Activated naive CD4-positive, alpha-beta T cell treated with anti-CD3 and anti-CD28 coated beads, Interleukin-2, amount 50 U/mL, for 24 hours (primary cell): Measurements from ENCODE around the gene DOCK7.
"Not testable (repeated sequence)": the region's sequence is repeated elsewhere in the genome, so short reads cannot be mapped to it uniquely, and the experiment has no call there.

Source experiments
- H3K27ac Mint-ChIP-seq: one replicate; pipeline ENCODE4 v1.8.0; 2021; ENCODE audit warnings: mild to moderate bottlenecking, mixed read lengths
- H3K27me3 Mint-ChIP-seq: one replicate; pipeline ENCODE4 v1.8.0; 2021; ENCODE audit warnings: mixed read lengths
- H3K36me3 Mint-ChIP-seq: one replicate; pipeline ENCODE4 v1.8.0; 2021; ENCODE audit warnings: mixed read lengths
- H3K4me1 Mint-ChIP-seq: one replicate; pipeline ENCODE4 v1.8.0; 2021; ENCODE audit warnings: mixed read lengths
- H3K4me3 Mint-ChIP-seq: one replicate; pipeline ENCODE4 v1.8.0; 2021; ENCODE audit warnings: mild to moderate bottlenecking, mixed read lengths
- H3K9me3 Mint-ChIP-seq: one replicate; pipeline ENCODE4 v1.8.0; 2021; ENCODE audit warnings: mixed read lengths

Gene DOCK7

GRCh38 chr1:62707744-62708120 lies 19.5 kb upstream of the DOCK7 start:
- Mint-ChIP-seq H3K27me3 (no peaks in the 10 kb centered on the region), H3K36me3 (no peaks in the 10 kb centered on the region), H3K4me3 (no peak overlapping the region), H3K4me1 (no peaks in the 10 kb centered on the region), H3K9me3 (no peaks in the 10 kb centered on the region), H3K27ac (no peak overlapping the region)

GRCh38 chr1:62706985-62707743 lies 19.0 kb upstream of the DOCK7 start:
- no peaks in the 10 kb centered on the region for H3K9me3 Mint-ChIP-seq
- no peaks in the 10 kb centered on the region for H3K4me1 Mint-ChIP-seq
- H3K27me3 Mint-ChIP-seq: no peaks in the 10 kb centered on the region
- H3K4me3 Mint-ChIP-seq: no peak overlapping the region
- no peak overlapping the region for H3K27ac Mint-ChIP-seq
- no peaks in the 10 kb centered on the region for H3K36me3 Mint-ChIP-seq

- H3K36me3 Mint-ChIP-seq, H3K27me3 Mint-ChIP-seq, H3K9me3 Mint-ChIP-seq, H3K27ac Mint-ChIP-seq, H3K4me3 Mint-ChIP-seq, H3K4me1 Mint-ChIP-seq: not testable (repeated sequence)
Measured at GRCh38 chr1:62698161-62698560, 10.0 kb upstream of the DOCK7 start.

GRCh38 chr1:62694479-62694878 lies 6.3 kb upstream of the DOCK7 start:
- not testable (repeated sequence) for H3K27ac Mint-ChIP-seq, H3K27me3 Mint-ChIP-seq, H3K36me3 Mint-ChIP-seq, H3K4me3 Mint-ChIP-seq, H3K9me3 Mint-ChIP-seq
- peaks cover 11% of the 10 kb centered on the region for H3K4me1 Mint-ChIP-seq

DNA sequence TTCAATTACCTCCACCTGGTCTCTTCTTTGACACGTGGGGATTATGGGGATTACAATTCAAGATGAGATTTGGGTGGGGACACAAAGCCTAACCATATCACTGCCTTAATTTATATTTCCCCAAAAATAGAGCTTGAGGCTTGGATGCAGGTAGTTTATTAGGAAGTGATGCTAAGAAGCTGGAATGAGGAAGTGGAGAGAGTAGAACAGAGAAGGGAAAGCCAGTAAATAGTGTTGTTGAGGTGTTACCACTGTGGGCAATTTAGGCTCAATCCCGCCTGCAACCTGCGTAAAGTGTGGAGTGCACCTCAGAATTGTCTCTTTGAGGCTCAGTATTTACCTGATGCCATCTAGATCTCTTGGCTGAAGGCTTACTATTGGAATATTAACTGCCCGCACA lies 4.9 kb upstream of the DOCK7 start:
- Mint-ChIP-seq H3K27ac (no peak overlapping the region), H3K27me3 (no peaks in the 10 kb centered on the region), H3K4me1 (peaks cover 21% of the 10 kb centered on the region), H3K36me3 (no peaks in the 10 kb centered on the region), H3K4me3 (no peak overlapping the region), H3K9me3 (no peaks in the 10 kb centered on the region)

- Mint-ChIP-seq H3K4me1 (peaks cover 26% of the 10 kb centered on the region), H3K27me3 (no peaks in the 10 kb centered on the region), H3K27ac (no peak overlapping the region), H3K4me3 (no peak overlapping the region), H3K36me3 (no peaks in the 10 kb centered on the region), H3K9me3 (no peaks in the 10 kb centered on the region)
Measured at GRCh38 chr1:62691062-62691844, 3.1 kb upstream of the DOCK7 start.

GRCh38 chr1:62689524-62689923 lies 1.3 kb upstream of the DOCK7 start:
- Mint-ChIP-seq H3K27ac (no peak overlapping the region), H3K4me1 (peaks cover 33% of the 10 kb centered on the region), H3K4me3 (peak overlapping the region; percentile 42), H3K9me3 (no peaks in the 10 kb centered on the region), H3K36me3 (no peaks in the 10 kb centered on the region), H3K27me3 (no peaks in the 10 kb centered on the region)

- Mint-ChIP-seq H3K4me1 (peaks cover 33% of the 10 kb centered on the region), H3K9me3 (no peaks in the 10 kb centered on the region), H3K27ac (peak overlapping the region; percentile 6), H3K27me3 (no peaks in the 10 kb centered on the region), H3K36me3 (no peaks in the 10 kb centered on the region), H3K4me3 (peak overlapping the region; percentile 92)
Measured at GRCh38 chr1:62688687-62689085, 500 bp upstream of the DOCK7 start.

- Mint-ChIP-seq H3K36me3 (no peaks in the 10 kb centered on the region), H3K9me3 (no peaks in the 10 kb centered on the region), H3K4me1 (peaks cover 33% of the 10 kb centered on the region), H3K4me3 (peak overlapping the region; percentile 93), H3K27ac (peak overlapping the region; percentile 88), H3K27me3 (no peaks in the 10 kb centered on the region)
Measured at GRCh38 chr1:62687421-62687902, 724 bp downstream of the DOCK7 start.

DNA sequence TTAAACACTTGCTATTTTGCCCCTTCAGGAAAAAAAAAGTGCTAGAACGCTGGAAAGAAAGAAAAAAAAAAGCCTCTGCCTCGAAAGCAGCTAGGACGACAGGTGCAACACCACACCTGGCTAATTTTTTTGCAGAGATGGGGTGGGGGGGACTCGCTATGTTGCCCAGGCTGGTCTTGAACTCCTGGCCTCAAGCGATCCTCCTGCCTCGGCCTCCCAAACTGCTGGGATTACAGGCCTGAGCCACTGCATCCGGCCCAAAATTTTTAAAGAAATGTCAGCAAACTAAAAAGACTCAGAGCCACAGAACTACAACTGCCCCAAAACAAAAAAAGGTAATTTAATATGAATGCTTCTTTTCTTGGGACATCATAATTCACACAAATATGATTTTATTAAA lies 1.4 kb downstream of the DOCK7 start:
- peak overlapping the region; percentile 93 for H3K4me3 Mint-ChIP-seq
- H3K27me3 Mint-ChIP-seq: no peaks in the 10 kb centered on the region
- H3K4me1 Mint-ChIP-seq: peaks cover 33% of the 10 kb centered on the region
- no peaks in the 10 kb centered on the region for H3K36me3 Mint-ChIP-seq
- no peak overlapping the region for H3K27ac Mint-ChIP-seq
- no peaks in the 10 kb centered on the region for H3K9me3 Mint-ChIP-seq

DNA sequence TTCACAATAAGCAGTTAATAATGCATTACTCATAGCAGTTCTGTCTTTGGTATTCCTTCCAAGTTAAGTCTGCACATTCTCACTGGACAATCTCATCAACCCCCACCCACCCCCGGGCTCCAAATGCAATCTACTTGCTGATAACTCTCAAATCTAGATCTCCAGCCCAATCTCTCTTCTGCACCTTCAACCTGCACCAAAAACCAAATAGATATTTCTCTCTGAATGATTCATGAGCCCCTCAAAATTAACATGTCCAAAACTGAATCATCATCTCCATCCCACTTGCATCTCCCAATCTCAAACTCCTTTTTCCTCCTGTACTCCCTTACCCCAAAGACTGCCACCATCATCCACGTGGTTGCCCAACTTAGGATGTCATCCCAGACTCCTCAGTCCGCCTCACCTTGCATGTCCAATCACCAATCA lies 2.7 kb downstream of the DOCK7 start:
- Mint-ChIP-seq H3K4me1 (peaks cover 32% of the 10 kb centered on the region), H3K4me3 (no peak overlapping the region), H3K36me3 (no peaks in the 10 kb centered on the region), H3K27ac (no peak overlapping the region), H3K27me3 (no peaks in the 10 kb centered on the region), H3K9me3 (no peaks in the 10 kb centered on the region)

DNA sequence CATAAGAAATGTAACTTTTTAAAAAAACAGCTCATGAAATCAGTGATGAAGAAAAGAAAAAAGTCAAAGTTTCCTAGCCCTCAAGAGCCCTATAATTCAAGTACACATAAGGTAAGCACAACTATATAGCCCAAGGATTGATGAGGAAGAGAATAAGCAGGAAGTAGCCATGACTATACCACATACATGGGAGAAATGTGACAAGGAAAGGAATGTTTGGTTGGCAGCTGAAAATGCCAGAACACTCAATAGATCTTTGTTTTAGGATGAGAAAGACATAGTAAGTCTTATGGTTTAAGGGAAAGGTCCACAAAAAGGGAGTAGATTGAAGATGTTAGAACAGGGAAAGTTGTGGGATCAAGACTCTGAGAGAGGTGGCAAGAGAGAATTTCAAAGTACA lies 5.7 kb downstream of the DOCK7 start:
- Mint-ChIP-seq H3K9me3 (no peaks in the 10 kb centered on the region), H3K27ac (no peak overlapping the region), H3K36me3 (no peaks in the 10 kb centered on the region), H3K4me1 (peaks cover 12% of the 10 kb centered on the region), H3K4me3 (no peak overlapping the region), H3K27me3 (no peaks in the 10 kb centered on the region)

- H3K4me3 Mint-ChIP-seq, H3K27me3 Mint-ChIP-seq, H3K4me1 Mint-ChIP-seq, H3K36me3 Mint-ChIP-seq, H3K27ac Mint-ChIP-seq, H3K9me3 Mint-ChIP-seq: not testable (repeated sequence)
Measured at GRCh38 chr1:62680992-62681391, 7.2 kb downstream of the DOCK7 start.

DNA sequence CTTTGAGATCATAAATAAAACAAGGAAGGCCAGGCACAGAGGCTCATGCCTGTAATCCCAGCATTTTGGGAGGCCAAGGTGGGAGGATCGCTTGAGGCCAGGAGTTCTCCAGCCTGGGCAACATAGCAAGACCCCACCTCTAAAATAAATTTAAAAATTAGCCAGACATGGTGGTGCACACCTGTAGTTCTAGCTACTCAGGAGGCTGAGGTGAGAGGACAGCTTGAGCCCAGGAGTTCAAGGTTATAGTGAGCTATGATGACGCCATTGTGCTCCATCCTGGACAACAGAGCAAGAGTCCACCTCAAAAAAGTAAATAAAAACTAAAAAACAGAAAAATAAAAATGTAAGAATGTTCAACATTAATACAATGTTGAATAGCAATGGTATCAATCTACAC lies 10.4 kb downstream of the DOCK7 start:
- H3K36me3 Mint-ChIP-seq, H3K27ac Mint-ChIP-seq, H3K4me3 Mint-ChIP-seq, H3K4me1 Mint-ChIP-seq, H3K27me3 Mint-ChIP-seq, H3K9me3 Mint-ChIP-seq: not testable (repeated sequence)

GRCh38 chr1:62676611-62677356 lies 11.4 kb downstream of the DOCK7 start:
- no peak overlapping the region for H3K27ac Mint-ChIP-seq
- H3K4me3 Mint-ChIP-seq: no peak overlapping the region
- no peaks in the 10 kb centered on the region for H3K4me1 Mint-ChIP-seq
- H3K36me3 Mint-ChIP-seq: no peaks in the 10 kb centered on the region
- no peaks in the 10 kb centered on the region for H3K9me3 Mint-ChIP-seq
- H3K27me3 Mint-ChIP-seq: peaks cover 1% of the 10 kb centered on the region

- Mint-ChIP-seq H3K4me3 (no peak overlapping the region), H3K9me3 (no peaks in the 10 kb centered on the region), H3K36me3 (no peaks in the 10 kb centered on the region)
Measured at GRCh38 chr1:62673629-62674028, 14.6 kb downstream of the DOCK7 start.

More at GRCh38 chr1:62673629-62674028, 14.6 kb downstream of the DOCK7 start:
- Mint-ChIP-seq H3K4me1 (no peaks in the 10 kb centered on the region), H3K27me3 (peaks cover 1% of the 10 kb centered on the region), H3K27ac (no peak overlapping the region)
